ENCODE measurements around the gene GJD3.
A peak's percentile ranks its signal among the peaks of the same experiment; 100 is the strongest.

GJD3 gene

GRCh38 chr17:40338941-40339649, 25.4 kb downstream of the GJD3 start:
- no peak for DNase-seq

GRCh38 chr17:40338058-40338457, 26.5 kb downstream of the GJD3 start:
- no peak for DNase-seq

- no peak for DNase-seq
These were observed 27.2 kb downstream of the GJD3 start for GRCh38 chr17:40337351-40337750.

GRCh38 chr17:40335620-40336019, 28.9 kb downstream of the GJD3 start:
- no peak for DNase-seq

GRCh38 chr17:40333781-40334448, 30.6 kb downstream of the GJD3 start:
- DNase-seq, result no peak

GRCh38 chr17:40331743-40332641, 32.5 kb downstream of the GJD3 start:
- DNase-seq, result peak; percentile 30 to 61

- DNase-seq, result no peak
These were observed 33.6 kb downstream of the GJD3 start for GRCh38 chr17:40330850-40331470.

GRCh38 chr17:40329839-40330794, 34.4 kb downstream of the GJD3 start:
- peak; percentile 37 to 52 for DNase-seq

GRCh38 chr17:40328386-40328766, 36.2 kb downstream of the GJD3 start:
- DNase-seq, result no peak

- no peak for DNase-seq
These were observed 36.7 kb downstream of the GJD3 start for GRCh38 chr17:40327735-40328385.

GRCh38 chr17:40327244-40327729, 37.2 kb downstream of the GJD3 start:
- no peak for DNase-seq

- no peak for DNase-seq
These were observed 37.7 kb downstream of the GJD3 start for GRCh38 chr17:40326832-40327199.

- no peak for DNase-seq
These were observed 38.3 kb downstream of the GJD3 start for GRCh38 chr17:40326014-40326831.

GRCh38 chr17:40325156-40326013, 39.2 kb downstream of the GJD3 start:
- no peak for DNase-seq

GRCh38 chr17:40323391-40324381, 40.9 kb downstream of the GJD3 start:
- DNase-seq, result no peak

GRCh38 chr17:40322358-40323315, 41.9 kb downstream of the GJD3 start:
- peak; percentile 18 to 29 for DNase-seq

GRCh38 chr17:40321961-40322357, 42.6 kb downstream of the GJD3 start:
- DNase-seq, result no peak

Measured in SHP77 (cell line).